Fibroblast of villous mesenchyme (primary cell): ENCODE results near the gene FUOM. TPM values are rescaled to one million over a fixed set of nuclear protein-coding genes. Genes with fewer than 3 reads are reported as not detected.

Experiments
- DNase-seq: peaks from one replicate; pipeline ENCODE4 v3.0.0-alpha.2; 2010; ENCODE audit warnings: low read depth
- H3K4me3 ChIP-seq: 2 replicates; pipeline ENCODE4 v1.5.1; 2011; ENCODE audit warnings: low read depth, mild to moderate bottlenecking, low read length
- CTCF ChIP-seq: IDR thresholded peaks from 2 replicates; pipeline ENCODE4 v1.5.1; 2012; ENCODE audit warnings: low read depth, mild to moderate bottlenecking, low read length; ENCODE audit not compliant: insufficient read depth
- total RNA-seq: library from RNA; depleted of rRNA; stranded (reverse); fragments of >200 nt; gene quantifications from 2 replicates; pipeline ENCODE4 v1.2.3, GENCODE V29; 2012

Gene FUOM
- total RNA-seq, 1 donor: 7.3 TPM

- no peak for DNase-seq
- no peak overlapping the region for H3K4me3 ChIP-seq
- no peak for TF ChIP-seq CTCF
These were observed 7.8 kb upstream of the FUOM start for GRCh38 chr10:133365461-133366129.

GRCh38 chr10:133364645-133365431 is 7.0 kb upstream of the FUOM start:
- TF ChIP-seq CTCF: no peak
- DNase-seq: no peak

GRCh38 chr10:133362846-133363245 is 5.0 kb upstream of the FUOM start:
- no peak overlapping the region for H3K4me3 ChIP-seq
- no peak for DNase-seq
- TF ChIP-seq CTCF: no peak

More at GRCh38 chr10:133364645-133365431, 7.0 kb upstream of the FUOM start:
- H3K4me3 ChIP-seq: no peak overlapping the region

GRCh38 chr10:133361773-133362441 is 4.1 kb upstream of the FUOM start:
- no peak for TF ChIP-seq CTCF
- no peak for DNase-seq
- H3K4me3 ChIP-seq: no peak overlapping the region

- TF ChIP-seq CTCF: no peak
- H3K4me3 ChIP-seq: no peak overlapping the region
- DNase-seq: no peak
These were observed 3.4 kb upstream of the FUOM start for GRCh38 chr10:133361227-133361626.

- H3K4me3 ChIP-seq: no peak overlapping the region
- TF ChIP-seq CTCF: no peak
- no peak for DNase-seq
These were observed 2.3 kb upstream of the FUOM start for GRCh38 chr10:133359972-133360610.
